ENCODE data around the gene RNASE12.
"Not testable (repeated sequence)": the region's sequence is repeated elsewhere in the genome, so short reads cannot be mapped to it uniquely, and the experiment has no call there.

GRCh38 chr14:20619688-20620087 is 28.5 kb upstream of the RNASE12 start:
- TF ChIP-seq CTCF, EP300, POLR2AphosphoS5 (IDR thresholded peaks at IDR 0.05): not testable (repeated sequence)

Data from sigmoid colon (tissue), 4 donors.